ENCODE results near the gene ANXA3. TPM values are rescaled to one million over a fixed set of nuclear protein-coding genes. Genes with fewer than 3 reads are reported as not detected.

The ANXA3 gene
- total and polyA plus RNA-seq, 2 donors from 2014 or later = 33.7 to 79.9 TPM

- TF ChIP-seq CTCF (IDR thresholded peaks at IDR 0.05; ENCODE audit: borderline replicate concordance, extremely low read depth, insufficient read depth) = peak; percentile 54
- Histone ChIP-seq H3K9ac (ENCODE audit: low read length in 3 of 3) (no peak overlapping the region), H3K27ac (ENCODE audit: low read depth in 2 of 2, low read length in 2 of 2) (no peak overlapping the region), H3K27me3 (ENCODE audit: control insufficient read depth, insufficient read depth, low read length) (no peaks in the 10 kb centered on the region), H3K4me3 (ENCODE audit: low read length in 3 of 3) (no peak overlapping the region), H3K36me3 (ENCODE audit: control insufficient read depth in 2 of 3, insufficient read depth in 3 of 3, low read length in 3 of 3) (no peaks in the 10 kb centered on the region), H3K4me1 (ENCODE audit: control insufficient read depth in 2 of 3, insufficient read depth in 2 of 3, low read depth in 1 of 3, low read length in 3 of 3) (no peaks in the 10 kb centered on the region), H3K9me3 (ENCODE audit: control insufficient read depth in 2 of 3, insufficient read depth in 1 of 3, low read length in 3 of 3) (no peaks in the 10 kb centered on the region)
- intact Hi-C loops (cut with DNase I) = loop anchor here (10.0 kb wide), 1 partner anchor 252 kb away; no protein-coding TSS in a partner anchor
- FAIRE-seq = peak; percentile 42
- peak in 2 of 5 donors; percentile 46 to 61 for DNase-seq
Measured at GRCh38 chr4:78612398-78613178, 61.0 kb downstream of the ANXA3 start.

- TF ChIP-seq CTCF (IDR thresholded peaks at IDR 0.05; ENCODE audit: borderline replicate concordance, extremely low read depth, insufficient read depth) = no peak
- no peaks in the 10 kb centered on the region for H3K36me3 ChIP-seq (ENCODE audit: control insufficient read depth in 2 of 3, insufficient read depth in 3 of 3, low read length in 3 of 3)
- no peak overlapping the region for H3K4me3 ChIP-seq (ENCODE audit: low read length in 3 of 3)
- H3K4me1 ChIP-seq (ENCODE audit: control insufficient read depth in 2 of 3, insufficient read depth in 2 of 3, low read depth in 1 of 3, low read length in 3 of 3) = no peaks in the 10 kb centered on the region
- DNase-seq (no peak), FAIRE-seq (no peak)
- intact Hi-C loops (cut with DNase I) = loop anchor here (10.0 kb wide), 1 partner anchor 251 kb away; no protein-coding TSS in a partner anchor
- no peak overlapping the region for H3K27ac ChIP-seq (ENCODE audit: low read depth in 2 of 2, low read length in 2 of 2)
- H3K27me3 ChIP-seq (ENCODE audit: control insufficient read depth, insufficient read depth, low read length) = no peaks in the 10 kb centered on the region
- H3K9ac ChIP-seq (ENCODE audit: low read length in 3 of 3) = no peak overlapping the region
- H3K9me3 ChIP-seq (ENCODE audit: control insufficient read depth in 2 of 3, insufficient read depth in 1 of 3, low read length in 3 of 3) = no peaks in the 10 kb centered on the region
Measured at GRCh38 chr4:78613522-78614321, 62.2 kb downstream of the ANXA3 start.

- H3K4me3 ChIP-seq (ENCODE audit: low read length in 3 of 3) = no peak overlapping the region
- no peak for FAIRE-seq
- H3K36me3 ChIP-seq (ENCODE audit: control insufficient read depth in 2 of 3, insufficient read depth in 3 of 3, low read length in 3 of 3) = no peaks in the 10 kb centered on the region
- intact Hi-C loops (cut with DNase I) = loop anchor here (10.0 kb wide), 1 partner anchor 249 kb away; no protein-coding TSS in a partner anchor
- no peaks in the 10 kb centered on the region for H3K4me1 ChIP-seq (ENCODE audit: control insufficient read depth in 2 of 3, insufficient read depth in 2 of 3, low read depth in 1 of 3, low read length in 3 of 3)
- TF ChIP-seq CTCF (IDR thresholded peaks at IDR 0.05; ENCODE audit: borderline replicate concordance, extremely low read depth, insufficient read depth) = no peak
- no peaks in the 10 kb centered on the region for H3K27me3 ChIP-seq (ENCODE audit: control insufficient read depth, insufficient read depth, low read length)
- DNase-seq = no peak
- no peak overlapping the region for H3K9ac ChIP-seq (ENCODE audit: low read length in 3 of 3)
- no peaks in the 10 kb centered on the region for H3K9me3 ChIP-seq (ENCODE audit: control insufficient read depth in 2 of 3, insufficient read depth in 1 of 3, low read length in 3 of 3)
- H3K27ac ChIP-seq (ENCODE audit: low read depth in 2 of 2, low read length in 2 of 2) = no peak overlapping the region
Measured at GRCh38 chr4:78616046-78616498, 64.5 kb downstream of the ANXA3 start.

Data from kidney (tissue), 14 donors.